NOMO-1 (cell line): ENCODE data around the gene MCCC1.
A peak's percentile ranks its signal among the peaks of the same experiment; 100 is the strongest.
"Not testable (repeated sequence)": the region's sequence is repeated elsewhere in the genome, so short reads cannot be mapped to it uniquely, and the experiment has no call there.

ENCODE experiments used
- DNase-seq, 2 experiments: peaks; one replicate each; lab custom pipeline; 2025; ENCODE audit not compliant: unreplicated experiment in 2 of 2; lab: John Stamatoyannopoulos, UW

MCCC1 gene

DNA sequence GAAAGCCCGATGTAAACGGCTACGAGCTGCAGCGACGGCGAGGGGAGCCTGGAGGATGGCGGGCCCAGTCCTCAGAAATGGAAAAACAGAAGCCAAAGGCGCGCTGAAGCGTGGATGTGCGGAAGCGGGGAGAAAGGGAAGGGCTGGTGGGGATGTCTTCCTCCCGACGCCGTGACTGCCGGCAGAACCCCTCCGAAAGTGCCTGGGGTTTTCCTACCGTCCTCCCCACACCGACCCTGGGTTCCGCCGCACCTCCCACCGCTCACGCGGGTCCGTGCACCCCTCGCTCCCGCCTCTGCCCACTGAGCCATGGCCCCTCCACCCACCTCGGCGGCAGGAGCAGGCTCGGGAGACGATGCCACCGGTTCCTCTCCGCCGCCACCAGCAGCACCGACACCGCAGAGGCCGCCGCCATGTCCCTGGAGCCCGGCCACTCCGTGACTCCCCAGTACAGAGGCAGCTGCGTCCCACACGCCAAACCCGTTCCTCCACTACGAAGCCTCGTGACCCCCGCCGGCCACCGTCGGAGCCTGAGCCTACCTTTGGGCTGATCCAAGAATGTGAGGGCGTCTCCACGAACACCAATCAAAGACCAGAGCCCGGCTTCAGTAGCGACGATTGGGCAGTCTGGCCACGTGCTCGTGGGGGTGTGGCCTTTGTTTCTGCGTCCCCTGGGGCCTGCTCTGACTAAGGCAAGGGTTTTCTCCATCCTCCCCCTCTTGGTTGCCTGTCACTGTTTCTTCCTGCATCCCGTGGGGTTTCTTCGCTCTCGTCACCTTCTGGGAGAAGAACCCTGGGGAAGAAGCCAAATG is at the start of gene MCCC1:
Gene MCCC1 (minus strand): TSS at position 471 of the 812 bp plus-strand sequence. CDS start 56 bp downstream, at position 415.
- DNase-seq, result peak; percentile 100

DNA sequence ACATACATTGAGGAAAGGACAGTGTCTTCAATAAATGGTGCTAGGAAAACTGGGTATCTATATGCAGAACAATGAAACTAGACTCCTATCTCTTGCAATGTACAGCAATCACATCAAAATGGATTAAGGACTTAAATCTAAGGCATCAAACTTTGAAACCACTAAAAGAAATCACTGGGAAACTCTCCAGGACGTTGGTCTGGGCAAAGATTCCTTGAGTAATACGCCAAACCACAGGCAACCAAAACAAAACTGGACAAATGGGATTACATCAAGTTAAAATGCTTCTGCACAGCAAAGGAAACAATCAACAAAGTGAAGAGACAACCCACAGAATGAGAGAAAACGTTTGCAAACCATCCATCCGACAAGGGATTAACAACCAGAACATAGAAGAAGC is 48.8 kb upstream of the MCCC1 start:
- no peak for DNase-seq

DNA sequence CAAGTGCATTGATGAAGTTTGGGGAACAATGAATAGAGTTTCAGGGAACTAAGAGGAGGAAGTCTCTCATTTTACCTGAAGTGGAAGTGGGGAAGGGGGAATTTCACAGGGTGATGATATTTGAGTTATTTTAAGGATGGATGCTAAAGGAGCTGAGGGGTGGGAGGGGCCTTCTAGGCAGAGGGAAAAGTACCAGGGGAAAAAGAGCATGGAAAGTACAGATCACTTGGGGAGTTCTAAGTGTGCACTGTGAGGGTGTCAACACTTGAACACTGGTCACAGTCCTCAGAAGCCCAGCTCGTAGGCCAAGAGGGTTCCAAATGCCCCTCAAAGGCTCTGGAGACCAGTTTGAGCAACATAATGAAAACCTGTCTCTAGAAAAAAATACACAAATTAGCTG is 45.1 kb upstream of the MCCC1 start:
- DNase-seq, result no peak

DNA sequence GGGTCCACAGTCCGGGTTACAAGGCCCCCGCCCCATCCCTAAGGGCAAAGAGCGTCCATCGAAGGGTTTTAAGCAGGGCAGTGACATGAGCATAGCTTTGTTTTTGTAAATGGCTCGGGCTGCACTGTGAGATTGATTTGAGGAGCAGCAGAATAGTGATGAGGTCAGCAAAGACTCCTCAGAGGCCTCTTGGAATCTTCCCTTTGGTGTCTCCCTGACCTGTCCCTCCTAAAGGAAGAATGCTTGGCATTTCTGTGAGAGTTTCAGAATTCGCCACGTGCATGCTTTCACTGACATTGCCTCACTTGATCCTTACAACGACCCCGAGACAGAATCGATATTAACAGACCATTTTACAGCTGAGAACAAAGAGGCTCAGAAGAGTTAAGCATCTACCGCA is 42.9 kb upstream of the MCCC1 start:
- DNase-seq, result no peak

DNA sequence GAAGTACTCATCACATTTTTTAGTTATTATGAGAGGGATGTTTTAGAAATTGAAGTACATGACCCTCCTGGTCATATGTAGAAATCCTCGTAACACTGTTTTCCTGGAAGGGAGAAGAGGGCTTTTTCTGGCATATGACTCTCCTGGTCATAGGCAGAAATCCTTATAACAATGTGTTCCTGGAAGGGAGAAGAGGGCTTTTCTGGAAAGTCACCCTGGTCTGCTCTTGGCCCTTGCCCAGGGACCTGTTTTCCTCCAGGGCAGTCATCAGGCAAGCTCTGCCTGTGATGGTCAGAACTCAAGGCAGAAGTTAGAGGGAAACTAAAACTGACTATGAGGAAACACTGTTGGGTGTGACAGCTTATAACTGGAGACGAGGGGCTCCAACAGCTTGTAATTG is 35.5 kb upstream of the MCCC1 start:
- DNase-seq, result no peak

DNA sequence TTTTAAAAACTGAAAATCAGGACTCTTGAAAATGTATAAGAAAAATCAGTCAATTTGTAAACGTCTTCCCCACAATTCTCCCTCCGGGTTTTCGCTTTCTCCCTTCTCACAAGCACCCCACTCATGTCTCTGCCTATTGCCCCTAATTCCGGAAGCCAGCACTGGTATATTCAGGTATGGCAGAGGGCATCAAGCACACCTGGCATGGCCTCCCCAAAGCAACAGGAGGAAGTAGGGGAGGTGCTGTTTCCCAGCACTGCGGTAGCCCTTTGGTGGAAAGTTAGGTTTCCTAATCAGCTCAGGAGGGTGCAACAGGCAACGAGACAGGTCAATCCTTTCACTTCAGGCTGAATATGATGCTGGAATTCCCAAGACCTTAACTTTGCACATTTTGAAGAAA is 33.1 kb upstream of the MCCC1 start:
- DNase-seq, result no peak

DNA sequence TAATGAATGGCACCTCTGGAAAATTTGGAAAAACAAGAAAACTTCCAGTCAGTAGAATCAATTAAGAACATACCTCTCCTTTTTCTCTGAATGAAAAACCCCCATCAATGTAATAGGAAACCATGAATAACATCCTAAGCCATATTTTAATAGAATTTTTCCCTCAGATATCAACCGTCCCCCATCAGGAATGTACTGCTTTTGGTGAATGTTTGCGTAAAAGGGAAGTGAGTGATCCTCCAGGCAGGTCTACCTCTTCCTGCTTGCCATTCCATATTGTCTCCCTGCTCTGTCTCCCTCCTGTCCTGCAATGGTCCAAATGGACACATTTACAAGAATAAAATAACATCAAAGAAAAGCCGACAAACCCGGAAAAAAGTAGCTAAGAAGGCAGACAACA is 32.4 kb upstream of the MCCC1 start:
- DNase-seq, result no peak

DNA sequence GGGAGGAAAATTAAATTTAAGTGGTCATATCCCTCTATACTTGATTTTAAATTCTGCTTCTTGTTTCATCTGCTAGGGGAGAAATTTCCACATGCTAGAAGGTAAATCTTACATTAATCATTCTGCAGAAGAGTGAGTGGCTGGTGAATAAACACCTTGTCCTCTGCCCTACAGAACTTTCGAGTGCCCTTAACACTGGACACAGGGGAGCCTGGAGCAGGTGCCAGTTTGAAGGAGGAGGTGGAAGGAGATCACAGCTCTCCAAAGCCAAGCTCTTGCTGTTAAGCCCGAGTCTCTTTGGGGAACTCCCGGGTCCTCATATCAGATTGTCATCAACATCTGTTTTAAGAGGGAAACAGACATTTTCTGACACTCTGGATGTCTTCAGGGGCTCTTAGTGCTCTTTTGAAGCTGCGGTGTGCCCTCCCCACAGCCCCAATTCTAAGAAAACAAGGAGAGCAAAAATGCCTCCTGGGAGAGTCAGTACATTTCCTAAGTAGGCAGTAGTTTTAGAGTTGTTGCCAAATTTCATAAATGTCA is 32.0 kb upstream of the MCCC1 start:
- DNase-seq, result no peak

DNA sequence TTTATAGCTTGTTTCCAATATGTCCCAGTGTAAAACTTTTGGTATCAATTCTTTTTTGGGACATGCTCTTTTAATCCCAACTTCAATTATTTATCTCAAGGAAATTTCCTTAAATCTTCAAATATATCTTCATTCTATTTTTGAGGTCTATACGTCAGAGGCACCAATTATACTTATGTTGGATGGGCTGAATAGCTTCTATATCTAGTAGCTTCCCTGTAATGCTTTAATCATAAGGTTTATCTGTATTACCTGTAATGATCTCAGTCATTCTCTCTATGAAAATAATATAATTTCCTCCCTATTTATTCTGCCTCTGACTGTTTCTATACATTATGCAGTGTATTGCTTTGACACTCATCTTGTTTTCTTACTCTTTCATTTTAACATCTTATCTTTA is 29.9 kb upstream of the MCCC1 start:
- DNase-seq, result no peak

DNA sequence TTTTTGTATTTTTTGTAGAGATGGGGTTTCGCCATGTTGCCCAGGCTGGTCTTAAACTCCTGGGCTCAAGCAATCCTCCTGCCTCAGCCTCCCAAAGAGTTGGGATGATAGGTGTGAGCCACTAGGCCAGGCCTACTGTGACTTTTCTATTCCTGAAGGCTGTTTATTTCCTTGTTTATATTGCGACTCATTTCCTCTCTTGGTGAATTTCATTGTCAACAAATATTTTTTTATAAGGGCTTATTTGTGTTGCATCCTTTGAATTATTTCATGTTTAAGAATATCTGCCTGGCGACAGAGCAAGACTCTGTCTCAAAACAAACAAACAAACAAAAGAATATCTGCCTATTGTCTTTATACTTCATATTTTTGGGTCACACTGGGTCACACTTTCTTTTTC is 29.4 kb upstream of the MCCC1 start:
- DNase-seq, result no peak

DNA sequence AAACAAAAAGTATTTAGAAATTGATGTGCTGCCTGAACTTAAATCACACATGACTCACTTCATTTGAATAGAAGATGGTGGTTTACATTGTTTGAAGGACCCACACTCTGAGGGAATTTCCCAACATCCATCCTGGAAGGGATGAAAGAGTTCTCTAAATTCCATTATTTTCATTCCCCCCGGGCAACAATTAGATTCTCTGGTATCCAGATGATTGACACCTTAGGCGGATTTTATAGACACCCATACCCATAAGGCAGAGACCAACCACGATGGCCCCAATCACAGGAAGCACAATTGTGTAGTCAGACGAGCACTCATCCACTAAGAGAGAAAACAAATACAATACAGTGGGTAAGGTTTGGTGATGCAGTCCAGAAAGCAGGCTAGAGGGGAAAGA is 24.6 kb upstream of the MCCC1 start:
- no peak for DNase-seq

DNA sequence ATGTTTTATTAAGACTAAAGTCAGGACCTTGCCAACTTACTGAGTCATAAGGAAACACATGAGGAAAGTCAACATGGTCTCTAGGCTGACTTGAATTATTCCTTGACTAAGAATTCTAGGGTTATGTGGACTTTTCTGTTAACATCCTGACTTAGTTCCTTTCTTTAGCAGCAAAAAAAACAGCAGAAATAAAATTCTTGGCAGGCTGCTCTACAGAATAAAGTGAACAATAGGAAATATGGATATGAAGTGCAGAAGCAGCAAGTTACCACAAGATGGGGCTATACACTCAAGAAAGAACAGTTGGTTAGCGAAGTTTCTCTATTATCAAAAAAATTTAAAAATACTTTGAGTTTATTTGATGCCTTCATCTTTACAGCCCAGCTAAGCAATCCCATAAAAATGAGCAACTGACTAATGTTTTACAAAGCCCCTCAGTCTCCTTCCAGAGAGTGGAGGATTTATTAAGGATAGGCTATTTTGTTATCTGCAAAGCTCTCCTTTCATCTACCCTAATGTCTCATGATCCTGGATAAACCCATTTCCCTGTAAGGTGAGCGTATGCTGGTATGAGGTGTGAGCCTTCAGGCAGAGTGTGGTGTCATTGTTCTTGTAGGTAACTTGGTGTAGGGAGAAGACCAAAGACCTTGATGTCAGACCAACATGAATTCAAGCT is 23.1 kb upstream of the MCCC1 start:
- DNase-seq, result peak in 1 of 2 experiments; percentile 74

DNA sequence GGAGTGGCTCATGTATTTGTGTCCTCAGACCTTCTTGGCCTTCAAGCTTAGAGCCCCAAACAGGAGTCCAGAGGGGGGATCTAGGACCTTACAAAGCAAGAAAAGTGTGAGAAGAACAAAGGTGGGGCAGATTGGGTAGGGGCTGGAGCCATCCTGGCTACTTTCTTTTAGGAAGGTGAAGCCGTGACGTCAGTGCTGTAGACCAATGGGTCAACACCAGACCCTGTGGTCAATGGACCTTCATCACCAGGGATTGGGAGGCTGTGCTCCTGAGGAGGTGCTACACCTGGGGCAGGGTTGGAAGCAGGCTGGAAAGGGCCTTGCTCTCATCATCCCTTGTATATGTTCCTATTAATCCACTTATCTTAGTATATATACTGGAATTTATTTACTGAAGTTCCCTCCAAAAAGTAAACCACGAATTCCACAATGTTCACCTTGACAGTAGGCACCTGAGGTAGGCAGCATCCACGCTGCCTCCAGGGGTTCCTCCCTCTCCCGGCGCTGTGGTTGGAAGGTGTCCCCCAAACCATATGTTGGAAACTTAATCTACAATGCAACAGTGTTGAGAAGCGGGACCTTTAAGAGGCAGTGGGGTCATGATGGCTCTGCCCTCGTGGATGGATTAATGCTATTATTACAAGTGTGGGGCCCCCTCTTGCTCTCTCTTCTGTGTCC is 21.4 kb upstream of the MCCC1 start:
- DNase-seq, result no peak

DNA sequence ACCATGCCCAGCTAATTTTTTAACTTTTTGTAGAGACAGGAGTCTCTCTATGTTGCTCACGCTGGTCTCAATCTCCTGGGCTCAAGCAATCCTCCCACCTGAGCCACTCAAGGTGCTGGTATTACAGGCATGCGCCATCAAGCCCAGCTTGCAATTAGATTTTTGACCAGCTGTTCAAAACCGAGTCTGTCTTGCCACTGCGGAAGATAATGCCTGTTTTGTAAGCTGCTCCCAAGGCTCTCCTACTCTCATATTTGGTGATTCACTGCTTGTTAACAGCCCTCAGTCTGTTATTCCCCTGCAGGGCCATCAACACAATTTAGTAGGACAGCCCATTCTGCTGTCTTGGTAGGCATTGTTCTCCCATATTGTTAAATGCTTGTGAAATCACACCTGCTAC is 17.8 kb upstream of the MCCC1 start:
- no peak for DNase-seq

DNA sequence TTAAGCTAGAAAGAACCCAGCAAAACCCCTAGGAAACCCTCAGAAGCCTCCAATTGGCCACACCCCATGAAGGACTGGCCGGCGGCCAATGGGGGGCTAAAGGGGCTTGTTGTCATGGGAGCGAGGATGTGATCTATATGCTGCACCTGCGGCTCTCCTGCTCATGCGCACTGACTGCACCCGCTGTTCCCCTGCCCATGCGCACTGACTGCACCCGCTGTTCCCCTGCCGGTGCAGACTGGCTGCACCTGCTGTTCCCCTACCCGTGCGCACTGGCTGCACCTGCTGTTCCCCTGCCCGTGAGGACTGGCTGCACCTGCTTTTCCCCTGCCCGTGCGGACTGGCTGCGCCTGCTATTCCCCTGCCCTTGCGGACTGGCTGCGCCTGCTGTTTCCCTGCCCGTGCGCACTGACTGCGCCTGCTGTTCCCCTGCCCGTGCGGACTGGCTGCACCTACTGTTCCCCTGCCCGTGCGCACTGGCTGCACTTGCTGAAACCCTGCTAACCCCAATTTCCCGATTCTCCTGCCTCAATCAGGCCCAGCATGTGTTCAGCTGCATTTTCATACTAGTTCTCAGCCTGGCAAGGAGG is 16.8 kb upstream of the MCCC1 start:
- no peak for DNase-seq

DNA sequence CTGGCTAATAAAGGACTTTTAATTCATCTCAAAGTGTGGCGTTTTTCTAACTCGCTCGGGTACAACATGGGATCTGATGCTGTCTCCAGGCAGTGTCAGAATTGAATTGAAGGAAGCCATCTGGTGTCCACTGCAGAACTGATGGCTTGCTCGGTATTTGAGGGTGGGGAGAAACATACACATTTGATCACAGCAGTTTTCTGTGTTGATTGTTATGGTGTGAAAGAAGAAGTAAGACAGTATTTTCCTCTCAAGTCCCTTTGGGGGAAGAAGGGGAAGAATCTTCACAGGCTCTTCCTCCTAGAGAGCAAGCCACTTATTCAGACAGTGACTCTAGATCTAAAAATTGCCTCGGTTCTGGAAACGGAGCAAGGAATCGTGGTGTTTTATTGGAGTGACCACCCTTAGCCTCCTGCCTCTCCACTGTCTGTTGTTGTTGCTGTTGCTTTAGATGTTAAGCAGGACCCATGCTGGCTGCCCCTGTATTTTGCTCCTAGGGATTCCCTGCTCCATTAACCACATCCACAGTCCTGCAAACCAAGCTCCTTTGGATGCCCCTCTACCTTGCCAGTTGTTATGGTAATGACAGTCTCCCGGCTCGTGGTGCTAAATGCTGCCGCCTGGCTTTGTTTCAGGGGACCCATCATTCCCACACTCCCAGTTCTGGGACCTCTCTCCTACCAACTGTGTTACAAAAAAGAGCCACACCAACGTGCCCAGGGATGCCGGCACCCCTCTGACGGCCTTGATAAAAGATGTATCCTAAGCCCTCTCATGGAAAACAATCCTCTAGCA is 15.3 kb upstream of the MCCC1 start:
- peak in 1 of 2 experiments; percentile 52 for DNase-seq

DNA sequence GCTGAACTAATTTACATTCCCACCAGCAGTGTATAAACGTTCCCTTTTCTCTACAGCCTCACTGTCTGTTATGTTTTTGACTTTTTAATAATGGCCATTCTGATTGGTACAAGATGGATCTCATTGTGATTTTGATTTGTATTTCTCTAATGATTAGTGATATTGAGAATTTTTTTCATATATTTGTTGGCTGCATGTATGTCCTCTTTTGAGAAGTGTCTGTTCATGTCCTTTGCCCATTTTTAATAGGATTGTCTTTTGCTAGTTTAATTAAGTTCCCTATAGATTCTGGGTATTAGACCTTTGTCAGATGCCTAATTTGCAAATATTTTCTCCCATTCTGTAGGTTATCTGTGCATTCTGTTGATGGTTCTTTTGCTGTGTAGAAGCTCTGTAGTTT is 10.6 kb upstream of the MCCC1 start:
- DNase-seq, result not testable (repeated sequence)

DNA sequence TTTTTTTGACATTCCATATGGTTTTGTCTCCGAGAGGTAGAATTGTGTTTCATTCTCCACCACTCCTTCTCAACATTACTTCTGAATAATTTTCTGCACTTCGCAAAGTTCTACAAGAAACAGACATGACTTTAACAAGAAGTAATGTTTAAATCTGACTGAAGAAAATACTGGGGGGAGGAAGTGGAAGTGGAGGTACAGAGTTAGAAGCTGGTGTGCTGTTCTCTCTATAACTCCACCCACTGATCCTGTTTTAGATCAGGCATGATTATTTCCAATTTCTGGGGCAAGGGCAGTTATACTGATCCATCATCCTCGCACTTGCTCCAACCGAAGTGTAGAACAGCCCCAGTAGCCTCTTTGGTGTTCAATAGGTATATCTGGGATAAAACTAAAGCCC is 9.2 kb upstream of the MCCC1 start:
- no peak for DNase-seq

DNA sequence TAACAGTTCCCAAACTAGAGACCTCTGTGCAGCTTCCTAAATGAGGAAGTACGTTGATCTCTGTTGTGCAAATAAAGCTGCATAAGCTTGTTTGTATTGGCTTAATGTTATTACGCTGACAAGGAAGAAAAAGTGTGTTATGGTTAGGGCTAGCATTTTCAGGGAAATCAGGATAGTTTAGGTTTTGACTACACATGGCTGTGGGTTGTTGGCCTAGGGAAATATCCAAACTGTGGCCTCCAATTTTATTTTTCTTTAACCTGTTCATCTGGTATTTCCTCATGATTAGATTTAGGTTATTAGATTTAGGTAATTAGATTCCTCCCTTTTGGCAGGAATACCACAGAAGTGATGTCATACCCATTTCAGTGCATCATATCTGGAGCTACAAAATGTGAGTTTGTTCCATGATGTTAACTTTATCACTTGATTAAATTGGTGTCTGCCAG is 8.7 kb upstream of the MCCC1 start:
- peak; percentile 38 to 76 for DNase-seq

DNA sequence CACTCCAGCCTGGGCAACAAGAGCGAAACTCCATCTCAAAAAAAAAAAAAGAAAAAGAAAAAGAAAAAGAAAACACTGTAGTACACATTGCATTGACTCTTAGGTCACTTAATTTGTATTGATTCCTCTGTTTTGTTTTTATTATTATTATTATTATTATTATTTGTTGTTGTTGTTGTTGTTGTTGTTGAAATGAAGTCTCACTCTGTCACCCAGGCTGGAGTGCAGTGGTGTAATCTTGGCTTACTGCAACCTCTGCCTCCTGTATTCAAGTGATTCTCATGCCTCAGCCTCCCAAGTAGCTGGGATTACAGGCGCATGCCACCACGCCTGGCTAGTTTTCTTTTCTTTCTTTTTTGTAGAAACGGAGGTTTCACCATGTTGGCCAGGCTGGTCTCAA is 8.1 kb upstream of the MCCC1 start:
- DNase-seq, result not testable (repeated sequence)
